ENCODE data around the gene SCML2.
"Not testable (repeated sequence)": the region's sequence is repeated elsewhere in the genome, so short reads cannot be mapped to it uniquely, and the experiment has no call there.

Gene SCML2

GRCh38 chrX:18354369-18355223 is at the start of gene SCML2:
Gene SCML2 (minus strand): TSS chrX:18354688. CDS start chrX:18334071, 20,617 bp downstream.
- DNase-seq, result peak; percentile 62

- no peak for DNase-seq
Measured at GRCh38 chrX:18401848-18402213, 47.3 kb upstream of the SCML2 start.

- no peak for DNase-seq
Measured at GRCh38 chrX:18394477-18394876, 40.0 kb upstream of the SCML2 start.

- DNase-seq, result peak; percentile 78
Measured at GRCh38 chrX:18390941-18391538, 36.6 kb upstream of the SCML2 start.

- DNase-seq, result no peak
Measured at GRCh38 chrX:18389966-18390365, 35.5 kb upstream of the SCML2 start.

- peak; percentile 46 for DNase-seq
Measured at GRCh38 chrX:18377796-18378195, 23.3 kb upstream of the SCML2 start.

GRCh38 chrX:18375131-18375805 is 20.8 kb upstream of the SCML2 start:
- not testable (repeated sequence) for DNase-seq

- not testable (repeated sequence) for DNase-seq
Measured at GRCh38 chrX:18369096-18369495, 14.6 kb upstream of the SCML2 start.

- no peak for DNase-seq
Measured at GRCh38 chrX:18368402-18368801, 13.9 kb upstream of the SCML2 start.

- DNase-seq, result no peak
Measured at GRCh38 chrX:18360867-18361266, 6.4 kb upstream of the SCML2 start.

GRCh38 chrX:18353931-18354368 is 538 bp downstream of the SCML2 start:
- peak; percentile 52 for DNase-seq

GRCh38 chrX:18351784-18352183 is 2.7 kb downstream of the SCML2 start:
- DNase-seq, result no peak

- DNase-seq, result no peak
Measured at GRCh38 chrX:18348047-18348446, 6.4 kb downstream of the SCML2 start.

- DNase-seq, result no peak
Measured at GRCh38 chrX:18309401-18309800, 45.1 kb downstream of the SCML2 start.

GRCh38 chrX:18297251-18297650 is 57.2 kb downstream of the SCML2 start:
- no peak for DNase-seq

- no peak for DNase-seq
Measured at GRCh38 chrX:18294893-18295292, 59.6 kb downstream of the SCML2 start.

- DNase-seq, result no peak
Measured at GRCh38 chrX:18291006-18291545, 63.4 kb downstream of the SCML2 start.

- no peak for DNase-seq
Measured at GRCh38 chrX:18290200-18290599, 64.3 kb downstream of the SCML2 start.

- DNase-seq, result no peak
Measured at GRCh38 chrX:18288716-18289115, 65.8 kb downstream of the SCML2 start.

- no peak for DNase-seq
Measured at GRCh38 chrX:18286322-18286831, 68.1 kb downstream of the SCML2 start.

GRCh38 chrX:18278449-18278848 is 76.0 kb downstream of the SCML2 start:
- DNase-seq, result no peak

- no peak for DNase-seq
Measured at GRCh38 chrX:18272222-18272621, 82.3 kb downstream of the SCML2 start.

- DNase-seq, result no peak
Measured at GRCh38 chrX:18271725-18272124, 82.8 kb downstream of the SCML2 start.
